DMS79 treated with DMSO at 0.1 percent for 48 hours (cell line): ENCODE data around the gene NUMB.

Source experiments
- DNase-seq: peaks from one replicate; lab custom pipeline; 2025; lab: John Stamatoyannopoulos, UW

NUMB gene

GRCh38 chr14:73231981-73232851 is 226.1 kb downstream of the NUMB start:
- DNase-seq, result no peak

DNA sequence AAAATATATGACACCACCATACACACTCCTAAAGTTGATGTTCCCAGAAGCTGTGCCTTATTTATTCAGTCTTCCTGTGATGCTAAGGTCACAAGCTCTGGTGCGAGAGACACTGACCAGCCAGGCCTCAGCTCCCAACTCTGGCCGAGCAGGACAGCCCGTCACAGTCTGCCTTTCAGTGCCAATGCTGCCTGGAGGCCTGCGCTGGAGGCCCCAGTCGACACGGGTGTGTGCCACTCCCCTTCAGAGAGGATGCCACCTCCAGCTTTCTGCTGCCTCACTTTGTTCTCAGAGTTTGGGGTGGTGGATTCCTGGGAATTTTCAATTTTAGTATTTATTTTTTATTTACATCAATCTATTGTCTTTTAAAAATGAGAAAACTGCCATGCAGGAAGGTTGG is 228.3 kb downstream of the NUMB start:
- DNase-seq, result no peak

DNA sequence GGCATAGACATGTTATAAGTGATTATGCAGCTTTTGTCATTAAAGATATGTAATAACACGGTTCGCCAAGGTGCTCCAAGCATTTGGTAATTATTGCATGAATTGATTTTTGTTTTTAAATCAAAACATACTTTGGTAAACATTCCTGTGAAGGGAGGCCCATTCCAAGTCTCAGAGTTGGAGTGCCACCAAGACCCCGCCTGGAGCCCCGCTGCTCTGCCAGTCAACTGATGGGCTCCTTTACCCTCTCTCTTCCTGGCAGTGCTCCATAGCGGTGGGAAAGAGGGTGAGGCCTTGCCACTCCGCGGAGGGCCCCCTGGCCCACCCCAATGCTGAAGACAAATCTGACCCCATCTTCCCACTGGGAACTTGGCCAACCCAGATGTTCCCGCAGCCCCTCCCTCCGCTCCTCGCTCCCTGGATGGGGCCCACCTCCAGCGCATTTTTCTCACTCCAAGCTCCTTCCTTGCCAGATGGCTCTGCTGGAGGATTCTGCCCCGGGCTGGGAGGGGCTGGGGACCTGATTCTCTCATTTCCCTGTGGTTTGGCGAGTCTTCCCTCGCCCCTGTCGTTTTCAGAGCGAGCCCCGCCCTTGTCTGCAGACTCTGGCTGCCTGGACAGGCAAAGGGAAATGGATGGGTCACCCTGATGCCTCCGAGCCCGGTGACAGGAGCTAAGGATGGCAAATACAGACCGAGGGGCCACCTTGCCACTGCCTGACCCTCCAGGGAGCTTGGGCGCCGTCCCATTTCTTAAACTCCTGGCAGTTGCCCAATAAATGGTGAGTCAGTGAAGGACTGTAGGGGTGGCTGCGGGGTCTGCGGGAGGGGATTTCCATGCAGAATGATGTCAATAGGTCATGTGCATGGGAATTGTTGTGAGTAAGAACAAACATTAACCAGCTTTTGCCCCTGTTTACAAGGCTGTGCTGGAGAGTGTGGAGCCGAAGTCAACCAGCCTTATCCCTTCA is 230.2 kb downstream of the NUMB start:
- DNase-seq, result no peak

GRCh38 chr14:73225496-73225895 is 232.8 kb downstream of the NUMB start:
- DNase-seq, result no peak
